ENCODE results near the gene INPP5A.
A peak's percentile ranks its signal among the peaks of the same experiment; 100 is the strongest.

INPP5A gene

GRCh38 chr10:132536877-132537683, 507 bp upstream of the INPP5A start:
- peak; percentile 81 for DNase-seq

- DNase-seq = no peak
Observed at GRCh38 chr10:132538031-132538789, 623 bp downstream of the INPP5A start.

- DNase-seq = no peak
Observed at GRCh38 chr10:132538790-132539421, 1.3 kb downstream of the INPP5A start.

GRCh38 chr10:132539431-132539839, 1.8 kb downstream of the INPP5A start:
- no peak for DNase-seq

GRCh38 chr10:132539894-132540293, 2.3 kb downstream of the INPP5A start:
- DNase-seq = no peak

- no peak for DNase-seq
Observed at GRCh38 chr10:132540456-132540855, 2.9 kb downstream of the INPP5A start.

GRCh38 chr10:132541129-132541528, 3.5 kb downstream of the INPP5A start:
- no peak for DNase-seq

- DNase-seq = no peak
Observed at GRCh38 chr10:132541601-132542011, 4.0 kb downstream of the INPP5A start.

GRCh38 chr10:132542086-132542775, 4.6 kb downstream of the INPP5A start:
- DNase-seq = no peak

GRCh38 chr10:132542819-132543218, 5.2 kb downstream of the INPP5A start:
- no peak for DNase-seq

- no peak for DNase-seq
Observed at GRCh38 chr10:132543916-132544743, 6.5 kb downstream of the INPP5A start.

- no peak for DNase-seq
Observed at GRCh38 chr10:132544744-132545658, 7.4 kb downstream of the INPP5A start.

GRCh38 chr10:132545659-132546367, 8.2 kb downstream of the INPP5A start:
- no peak for DNase-seq

- peak; percentile 31 for DNase-seq
Observed at GRCh38 chr10:132546567-132547420, 9.2 kb downstream of the INPP5A start.

- DNase-seq = no peak
Observed at GRCh38 chr10:132547421-132547861, 9.9 kb downstream of the INPP5A start.

- DNase-seq = no peak
Observed at GRCh38 chr10:132548106-132548823, 10.7 kb downstream of the INPP5A start.

GRCh38 chr10:132548869-132549268, 11.3 kb downstream of the INPP5A start:
- DNase-seq = no peak

- peak; percentile 78 for DNase-seq
Observed at GRCh38 chr10:132549371-132549770, 11.8 kb downstream of the INPP5A start.

All from NCI-H1105 treated with DMSO at 0.1 percent for 48 hours (cell line).